Measurements from ENCODE around the gene SUCLG1.

The SUCLG1 gene

GRCh38 chr2:84461310-84461709, 2.2 kb upstream of the SUCLG1 start:
- no peak for DNase-seq (ENCODE audit: low read depth)

GRCh38 chr2:84460670-84461069, 1.6 kb upstream of the SUCLG1 start:
- no peak for DNase-seq (ENCODE audit: low read depth)

GRCh38 chr2:84459944-84460429, 907 bp upstream of the SUCLG1 start:
- DNase-seq (ENCODE audit: low read depth) = no peak

GRCh38 chr2:84458551-84459017, 496 bp downstream of the SUCLG1 start:
- DNase-seq (ENCODE audit: low read depth) = no peak

GRCh38 chr2:84457686-84458085, 1.4 kb downstream of the SUCLG1 start:
- DNase-seq (ENCODE audit: low read depth) = no peak

DNA sequence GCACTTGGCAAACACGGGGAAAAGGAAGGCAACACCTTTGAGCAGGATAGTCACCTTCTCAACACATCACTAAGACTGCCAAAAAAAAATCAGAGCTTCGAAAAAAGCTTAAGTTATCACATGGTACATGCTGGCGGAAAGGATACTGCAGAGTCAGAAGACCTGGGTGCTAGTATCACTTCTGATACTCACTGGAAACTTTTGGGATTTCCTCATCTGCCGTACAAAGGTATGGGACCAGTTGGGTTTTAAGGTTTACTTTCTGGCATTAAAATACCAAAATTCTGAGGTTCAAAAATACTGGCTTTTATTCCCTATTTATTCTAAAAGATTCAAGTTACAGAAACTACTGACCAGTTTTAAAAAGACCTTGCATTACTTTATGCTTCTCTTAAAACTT, 2.9 kb downstream of the SUCLG1 start:
- no peak for DNase-seq (ENCODE audit: low read depth)

- DNase-seq (ENCODE audit: low read depth) = no peak
These were observed 4.5 kb downstream of the SUCLG1 start for GRCh38 chr2:84454581-84454980.

- DNase-seq (ENCODE audit: low read depth) = no peak
These were observed 6.5 kb downstream of the SUCLG1 start for GRCh38 chr2:84452624-84453023.

GRCh38 chr2:84451579-84451978, 7.5 kb downstream of the SUCLG1 start:
- no peak for DNase-seq (ENCODE audit: low read depth)

- DNase-seq (ENCODE audit: low read depth) = no peak
These were observed 8.5 kb downstream of the SUCLG1 start for GRCh38 chr2:84450288-84451227.

DNA sequence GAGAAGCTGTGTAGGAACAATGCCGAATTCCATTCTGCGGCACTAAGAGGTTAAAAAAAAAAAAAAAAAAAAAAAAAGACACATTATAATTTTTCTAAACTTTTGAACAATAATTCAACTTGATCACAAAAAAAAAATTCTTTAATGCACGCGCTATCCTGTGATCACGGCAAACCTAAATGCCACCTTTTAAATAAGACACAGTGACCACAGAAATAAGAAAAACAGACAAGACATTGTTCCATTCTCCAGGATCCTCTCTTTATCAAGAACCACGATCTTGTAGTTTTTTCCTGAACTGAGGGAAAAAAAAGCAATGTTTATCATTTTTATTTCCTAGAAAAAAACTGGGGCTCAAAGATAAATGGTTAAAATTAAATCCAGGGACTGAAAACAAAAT, 9.4 kb downstream of the SUCLG1 start:
- DNase-seq (ENCODE audit: low read depth) = no peak

GRCh38 chr2:84449055-84449454, 10.0 kb downstream of the SUCLG1 start:
- DNase-seq (ENCODE audit: low read depth) = no peak

DNA sequence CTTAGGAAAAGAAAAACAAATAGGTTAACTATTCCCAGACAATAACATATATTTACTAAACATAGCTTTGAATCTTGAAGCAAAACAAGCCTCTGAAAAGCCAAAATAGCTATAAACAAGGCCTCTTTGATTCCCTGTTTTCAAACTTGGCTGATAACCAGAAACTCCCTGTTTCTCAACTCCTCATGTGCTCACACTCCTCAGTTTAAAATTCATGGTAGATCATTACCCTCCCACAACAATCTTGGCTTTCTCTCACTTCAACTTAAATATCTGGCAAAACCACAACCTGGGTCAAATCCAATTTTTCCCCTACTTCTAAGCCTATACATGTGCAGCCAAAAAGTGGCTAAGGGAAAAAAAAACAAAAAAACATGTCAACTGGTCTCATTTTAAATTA, 15.6 kb downstream of the SUCLG1 start:
- DNase-seq (ENCODE audit: low read depth) = no peak

DNA sequence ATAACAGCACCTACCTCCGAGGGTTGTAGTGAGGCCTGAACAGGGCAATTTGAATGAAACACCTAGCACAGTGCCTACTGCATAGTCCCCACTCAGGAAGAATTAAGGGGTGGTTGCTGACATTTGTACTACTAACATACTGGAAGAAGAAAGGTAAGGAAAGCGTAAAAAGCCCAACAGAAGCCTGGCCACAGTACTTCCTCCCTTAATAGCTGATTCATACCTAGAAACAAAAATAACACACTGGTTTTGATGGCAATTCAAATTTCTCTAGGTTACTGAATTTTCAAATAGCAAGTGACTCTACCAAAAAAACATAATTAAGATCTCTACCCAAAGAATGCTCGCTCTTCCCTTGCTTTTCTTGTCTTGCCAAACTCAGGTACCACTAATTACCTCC, 16.2 kb downstream of the SUCLG1 start:
- DNase-seq (ENCODE audit: low read depth) = no peak

- no peak for DNase-seq (ENCODE audit: low read depth)
These were observed 17.6 kb downstream of the SUCLG1 start for GRCh38 chr2:84441505-84441904.

DNA sequence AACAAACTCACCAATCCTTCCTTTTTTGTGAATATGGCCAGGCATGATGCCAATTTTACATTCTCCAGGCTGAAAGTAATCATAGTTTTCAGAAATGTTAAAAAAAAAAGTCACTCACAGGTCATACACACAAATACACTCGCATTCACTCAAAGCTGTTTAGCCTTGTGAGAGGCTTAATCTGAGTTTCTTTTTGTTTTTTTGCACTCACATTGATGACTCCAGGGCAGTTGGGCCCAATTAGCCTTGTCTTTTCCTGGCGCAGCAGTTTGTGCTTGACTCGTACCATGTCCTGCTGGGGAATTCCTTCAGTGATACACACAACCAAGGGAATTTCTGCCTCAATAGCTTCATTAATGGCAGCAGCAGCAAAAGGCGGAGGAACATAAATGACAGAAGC, 18.0 kb downstream of the SUCLG1 start:
- DNase-seq (ENCODE audit: low read depth) = no peak

GRCh38 chr2:84435345-84436025, 23.6 kb downstream of the SUCLG1 start:
- no peak for DNase-seq (ENCODE audit: low read depth)

GRCh38 chr2:84429328-84429727, 29.8 kb downstream of the SUCLG1 start:
- no peak for DNase-seq (ENCODE audit: low read depth)

- DNase-seq (ENCODE audit: low read depth) = no peak
These were observed 31.6 kb downstream of the SUCLG1 start for GRCh38 chr2:84427235-84428138.

- no peak for DNase-seq (ENCODE audit: low read depth)
These were observed 33.8 kb downstream of the SUCLG1 start for GRCh38 chr2:84425310-84425709.

DNA sequence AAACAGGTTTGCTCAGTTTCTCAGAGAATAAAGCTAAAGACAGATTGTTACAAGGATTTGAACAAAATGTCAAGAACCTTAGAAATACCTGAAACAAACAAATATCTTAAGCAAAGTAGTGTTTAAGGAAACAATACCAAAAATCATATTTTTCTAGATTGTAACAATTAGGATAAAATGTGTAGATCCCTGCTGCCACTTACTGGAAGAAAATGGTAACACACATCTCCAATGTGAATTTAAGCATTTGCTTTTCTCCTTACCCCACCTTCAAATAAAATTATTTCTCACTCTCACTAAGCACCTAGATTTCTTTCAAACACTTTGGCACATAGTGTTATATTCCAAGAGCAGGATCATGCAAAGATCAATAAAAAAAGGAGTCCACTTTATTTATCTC, 34.9 kb downstream of the SUCLG1 start:
- DNase-seq (ENCODE audit: low read depth) = no peak

- no peak for DNase-seq (ENCODE audit: low read depth)
These were observed 37.3 kb downstream of the SUCLG1 start for GRCh38 chr2:84421791-84422190.

Measured in stimulated activated CD4-positive, alpha-beta T cell treated with anti-CD3 and anti-CD28 coated beads, Interleukin-2, amount 100 ng/mL, for 4 hours (primary cell).